Measurements from ENCODE around the gene TMEM181.

DNA sequence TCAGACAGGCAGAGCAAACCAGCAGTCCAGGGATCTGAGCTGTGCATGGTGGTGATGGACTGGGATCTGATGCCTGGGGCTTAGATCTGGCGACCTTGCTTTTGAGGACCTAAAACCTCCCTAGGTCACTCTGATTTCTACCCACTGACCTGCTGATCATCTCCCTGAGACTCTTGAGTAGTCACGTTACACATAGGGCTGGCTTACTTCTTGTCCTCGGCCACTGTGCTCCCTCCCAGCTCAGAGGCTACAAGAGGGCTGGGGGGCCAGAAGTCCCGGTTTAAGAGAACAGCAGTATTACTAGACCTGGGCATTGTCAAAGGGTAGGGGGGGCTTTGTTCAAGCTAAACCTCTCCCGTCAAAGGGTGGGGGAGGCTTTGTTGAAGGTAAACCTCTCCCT, 79.2 kb downstream of the TMEM181 start:
- no peak for TF ChIP-seq EZH2 (IDR thresholded peaks at IDR 0.05; ENCODE audit: borderline replicate concordance)
- TF ChIP-seq, protein P1, sequence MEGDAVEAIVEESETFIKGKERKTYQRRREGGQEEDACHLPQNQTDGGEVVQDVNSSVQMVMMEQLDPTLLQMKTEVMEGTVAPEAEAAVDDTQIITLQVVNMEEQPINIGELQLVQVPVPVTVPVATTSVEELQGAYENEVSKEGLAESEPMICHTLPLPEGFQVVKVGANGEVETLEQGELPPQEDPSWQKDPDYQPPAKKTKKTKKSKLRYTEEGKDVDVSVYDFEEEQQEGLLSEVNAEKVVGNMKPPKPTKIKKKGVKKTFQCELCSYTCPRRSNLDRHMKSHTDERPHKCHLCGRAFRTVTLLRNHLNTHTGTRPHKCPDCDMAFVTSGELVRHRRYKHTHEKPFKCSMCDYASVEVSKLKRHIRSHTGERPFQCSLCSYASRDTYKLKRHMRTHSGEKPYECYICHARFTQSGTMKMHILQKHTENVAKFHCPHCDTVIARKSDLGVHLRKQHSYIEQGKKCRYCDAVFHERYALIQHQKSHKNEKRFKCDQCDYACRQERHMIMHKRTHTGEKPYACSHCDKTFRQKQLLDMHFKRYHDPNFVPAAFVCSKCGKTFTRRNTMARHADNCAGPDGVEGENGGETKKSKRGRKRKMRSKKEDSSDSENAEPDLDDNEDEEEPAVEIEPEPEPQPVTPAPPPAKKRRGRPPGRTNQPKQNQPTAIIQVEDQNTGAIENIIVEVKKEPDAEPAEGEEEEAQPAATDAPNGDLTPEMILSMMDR (IDR thresholded peaks at IDR 0.05; ENCODE audit: poor library complexity) = no peak
- no peak for TF ChIP-seq EZH2phosphoT487 (IDR thresholded peaks at IDR 0.05; ENCODE audit: low read depth, severe bottlenecking, unreplicated experiment)
